ENCODE measurements around the gene PPOX.

Gene PPOX

DNA sequence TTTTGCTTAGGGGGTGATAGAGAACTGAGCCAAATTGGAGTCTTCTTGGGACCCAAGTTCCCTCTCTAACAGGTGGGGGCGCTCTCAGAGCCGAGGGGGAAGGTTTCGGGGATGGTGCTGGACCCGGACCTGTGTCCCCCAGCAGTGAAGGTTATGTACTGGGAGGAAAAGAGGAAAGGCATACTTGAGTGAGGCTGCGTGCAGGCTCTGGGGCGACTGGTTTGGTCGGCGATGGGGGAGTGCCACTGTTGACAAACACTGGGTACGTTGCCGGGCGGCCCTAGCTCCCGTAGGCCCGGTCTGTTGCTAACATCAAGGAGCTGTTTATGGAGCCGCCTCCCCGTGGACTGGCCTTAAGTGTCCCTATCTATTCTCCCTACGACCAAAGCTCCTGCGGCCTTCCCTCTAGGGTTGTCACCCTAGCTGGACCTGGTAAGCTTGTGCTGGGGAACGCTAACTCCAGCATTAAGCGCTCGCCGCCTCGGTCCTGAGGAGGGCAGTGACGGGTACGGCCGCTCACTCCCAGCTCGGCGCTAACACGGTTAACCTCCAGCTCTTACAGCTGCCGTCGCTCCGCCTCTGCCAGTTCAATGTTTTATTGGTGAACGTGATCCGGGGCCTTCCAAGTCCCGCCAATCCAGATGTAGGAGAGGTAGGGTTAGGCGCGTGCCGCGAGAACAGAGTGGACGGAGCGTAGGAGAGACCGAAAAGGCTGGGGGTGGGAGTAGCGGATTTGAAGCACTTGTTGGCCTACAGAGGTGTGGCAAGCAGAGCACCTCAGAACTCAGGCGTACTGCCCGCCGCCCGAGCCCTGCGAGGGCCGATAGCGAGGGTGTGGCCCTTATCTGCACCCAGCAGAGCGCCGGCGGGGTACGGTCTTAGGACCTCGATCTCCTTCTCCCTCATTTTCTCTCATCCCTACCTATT lies at the start of gene PPOX:
PPOX (plus strand) TSS at position 685 of the 927 bp plus-strand sequence. CDS start 422 bp downstream, outside the sequence.
- DNase-seq (ENCODE audit: low spot score) = peak; percentile 99

DNA sequence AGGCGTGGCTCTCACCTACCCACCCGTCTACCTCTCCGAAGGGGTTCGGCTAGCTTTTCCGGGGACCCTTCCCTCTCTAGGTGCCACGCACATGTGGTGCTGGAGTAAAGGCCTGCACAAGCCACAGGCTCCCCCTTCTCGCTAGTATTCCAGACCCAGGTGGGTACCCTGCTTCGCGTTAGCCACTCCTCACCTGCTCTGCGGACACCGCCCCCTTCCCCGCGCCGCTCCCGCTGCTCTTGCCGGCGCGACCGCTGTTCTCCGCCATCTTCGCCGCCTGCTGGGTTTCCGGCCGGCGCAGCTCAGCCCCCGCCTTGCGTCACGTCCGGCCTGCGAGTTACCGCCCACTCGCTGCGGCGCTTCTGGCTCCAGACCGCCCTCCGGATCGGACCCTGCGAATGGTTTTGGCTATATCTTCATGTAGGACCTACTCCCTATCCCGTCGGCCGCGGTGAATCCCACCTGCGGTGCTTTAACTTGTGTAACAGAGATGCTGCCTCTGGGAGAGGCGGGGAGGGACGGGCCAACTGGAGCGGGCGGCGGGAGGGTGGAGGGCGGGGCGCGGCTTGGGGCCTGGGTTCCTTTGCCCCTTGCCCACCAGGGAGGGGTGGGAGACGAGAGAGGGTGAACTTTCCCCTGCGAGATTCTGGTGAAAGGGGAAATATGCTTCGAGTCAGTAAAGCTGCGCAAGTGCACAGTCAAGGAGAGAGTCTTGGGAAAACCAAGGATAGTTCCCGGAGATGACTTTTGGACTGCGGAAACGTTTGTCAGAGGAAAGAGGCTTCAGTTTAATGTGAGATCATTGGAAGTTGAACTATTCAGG lies 48.3 kb upstream of the PPOX start, which contains the start of the genes NIT1 and PFDN2:
NIT1 (plus strand) TSS at position 347 of the 823 bp plus-strand sequence; CDS start at position 419, 72 bp downstream.
PFDN2 (minus strand) TSS at position 279 of the 823 bp plus-strand sequence; CDS start at position 268, 11 bp downstream.
- peak; percentile 93 for DNase-seq (ENCODE audit: low spot score)

DNA sequence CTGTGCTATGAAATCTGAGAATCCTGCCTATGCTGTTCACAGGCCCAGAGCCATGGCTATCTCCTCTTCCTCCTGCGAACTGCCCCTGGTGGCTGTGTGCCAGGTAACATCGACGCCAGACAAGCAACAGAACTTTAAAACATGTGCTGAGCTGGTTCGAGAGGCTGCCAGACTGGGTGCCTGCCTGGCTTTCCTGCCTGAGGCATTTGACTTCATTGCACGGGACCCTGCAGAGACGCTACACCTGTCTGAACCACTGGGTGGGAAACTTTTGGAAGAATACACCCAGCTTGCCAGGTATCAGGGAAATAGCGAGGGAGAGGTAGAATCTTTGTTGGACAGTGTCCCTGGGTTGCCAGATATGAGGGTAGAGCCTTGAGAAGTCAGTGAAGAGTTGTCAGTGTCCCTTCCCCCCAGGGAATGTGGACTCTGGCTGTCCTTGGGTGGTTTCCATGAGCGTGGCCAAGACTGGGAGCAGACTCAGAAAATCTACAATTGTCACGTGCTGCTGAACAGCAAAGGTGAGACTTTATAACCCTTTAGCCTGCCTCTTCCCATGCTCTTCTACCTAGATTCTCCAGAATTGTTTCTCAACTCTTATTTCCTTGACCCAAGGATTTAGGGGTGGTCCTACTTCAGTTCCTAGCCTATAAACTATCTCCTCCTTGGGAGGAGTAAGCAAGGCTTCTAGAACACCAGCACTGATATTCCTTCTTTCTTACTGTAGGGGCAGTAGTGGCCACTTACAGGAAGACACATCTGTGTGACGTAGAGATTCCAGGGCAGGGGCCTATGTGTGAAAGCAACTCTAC lies 46.9 kb upstream of the PPOX start:
- DNase-seq (ENCODE audit: low spot score) = no peak

DNA sequence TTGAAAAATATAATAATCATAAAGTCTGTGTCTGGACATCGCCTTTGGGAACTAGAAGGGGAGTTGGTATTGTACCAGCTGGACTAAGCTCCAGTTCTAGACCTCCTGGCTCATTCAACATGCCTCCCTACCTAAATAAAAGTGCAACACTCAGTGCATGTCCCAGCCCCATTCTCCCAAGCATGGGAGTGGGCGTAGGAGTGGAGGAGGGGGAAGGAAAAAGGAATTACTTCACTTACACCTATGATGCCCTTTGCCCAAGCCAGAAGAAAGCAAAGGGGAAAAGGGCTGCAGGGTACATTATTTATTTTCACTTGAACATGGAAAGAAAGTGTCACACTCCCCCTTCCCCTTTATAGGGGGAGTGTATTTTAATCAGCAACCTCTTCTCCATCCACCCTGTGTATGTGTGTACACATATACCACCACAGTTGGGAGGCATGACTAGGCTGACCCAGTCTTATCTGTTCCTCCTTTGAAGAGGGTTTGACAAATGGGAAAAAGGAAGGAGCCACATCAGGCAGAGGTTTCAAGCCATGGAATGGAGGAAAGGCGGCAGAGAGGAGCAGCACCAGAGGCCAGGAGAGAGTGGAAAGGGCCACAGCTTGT lies 45.1 kb upstream of the PPOX start:
- DNase-seq (ENCODE audit: low spot score) = no peak

DNA sequence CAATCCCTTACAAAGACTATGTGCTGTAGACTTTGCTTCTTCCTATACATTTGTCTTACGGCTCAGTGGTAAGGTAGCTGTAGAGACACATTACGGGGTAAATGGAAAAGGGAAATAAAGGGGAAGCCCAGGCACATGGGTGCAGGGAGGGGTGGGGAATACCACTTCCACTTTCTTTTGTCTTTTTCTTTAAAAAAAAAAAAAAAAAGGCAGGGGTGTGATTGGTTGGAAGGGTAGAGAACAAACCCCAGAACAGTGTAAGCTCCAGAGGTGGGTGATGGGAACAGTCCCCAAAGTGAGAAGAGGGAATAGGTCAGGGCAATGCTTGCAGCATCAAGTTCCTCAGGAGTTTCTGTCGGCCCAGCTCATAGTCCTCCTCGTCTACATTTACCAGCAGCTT lies 44.4 kb upstream of the PPOX start:
- peak; percentile 41 for DNase-seq (ENCODE audit: low spot score)

DNA sequence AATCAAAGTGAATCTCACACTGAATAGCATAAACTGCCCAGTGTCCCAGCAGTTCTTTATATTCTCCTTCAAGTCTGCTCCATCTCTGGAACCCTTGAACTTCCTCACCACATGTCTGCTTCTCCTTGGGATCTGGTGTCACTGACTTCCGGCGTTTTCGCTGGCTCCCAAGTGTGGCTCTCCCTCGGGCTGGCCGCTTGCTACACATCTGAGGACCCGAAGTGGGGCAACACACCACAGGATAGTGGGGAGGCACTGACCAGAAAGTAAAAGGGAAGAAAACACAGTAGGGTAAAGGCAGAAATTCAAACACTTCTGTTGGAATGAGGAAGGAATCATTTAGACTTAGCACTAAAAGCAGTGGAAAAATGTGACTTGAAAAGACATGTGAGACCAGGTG lies 43.3 kb upstream of the PPOX start:
- DNase-seq (ENCODE audit: low spot score) = no peak

DNA sequence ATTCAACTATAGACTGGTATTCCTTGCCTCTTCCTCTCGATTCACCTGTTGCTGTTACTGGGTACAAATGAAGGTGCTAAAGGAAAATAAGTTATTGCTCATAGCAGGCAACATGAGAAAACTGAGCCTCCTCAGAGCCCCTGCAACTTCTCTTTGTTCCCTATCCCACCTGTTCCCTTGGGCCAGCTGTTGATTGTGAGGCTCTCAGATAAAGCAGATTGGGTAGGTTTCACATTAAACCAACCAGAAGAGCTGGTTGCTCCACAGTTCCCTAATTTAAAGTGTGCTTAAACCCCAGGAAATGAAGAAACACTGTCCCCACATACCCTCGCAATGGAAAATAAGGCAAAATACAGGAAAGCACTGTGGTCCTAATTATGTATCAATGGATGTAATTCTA lies 38.6 kb upstream of the PPOX start:
- no peak for DNase-seq (ENCODE audit: low spot score)

DNA sequence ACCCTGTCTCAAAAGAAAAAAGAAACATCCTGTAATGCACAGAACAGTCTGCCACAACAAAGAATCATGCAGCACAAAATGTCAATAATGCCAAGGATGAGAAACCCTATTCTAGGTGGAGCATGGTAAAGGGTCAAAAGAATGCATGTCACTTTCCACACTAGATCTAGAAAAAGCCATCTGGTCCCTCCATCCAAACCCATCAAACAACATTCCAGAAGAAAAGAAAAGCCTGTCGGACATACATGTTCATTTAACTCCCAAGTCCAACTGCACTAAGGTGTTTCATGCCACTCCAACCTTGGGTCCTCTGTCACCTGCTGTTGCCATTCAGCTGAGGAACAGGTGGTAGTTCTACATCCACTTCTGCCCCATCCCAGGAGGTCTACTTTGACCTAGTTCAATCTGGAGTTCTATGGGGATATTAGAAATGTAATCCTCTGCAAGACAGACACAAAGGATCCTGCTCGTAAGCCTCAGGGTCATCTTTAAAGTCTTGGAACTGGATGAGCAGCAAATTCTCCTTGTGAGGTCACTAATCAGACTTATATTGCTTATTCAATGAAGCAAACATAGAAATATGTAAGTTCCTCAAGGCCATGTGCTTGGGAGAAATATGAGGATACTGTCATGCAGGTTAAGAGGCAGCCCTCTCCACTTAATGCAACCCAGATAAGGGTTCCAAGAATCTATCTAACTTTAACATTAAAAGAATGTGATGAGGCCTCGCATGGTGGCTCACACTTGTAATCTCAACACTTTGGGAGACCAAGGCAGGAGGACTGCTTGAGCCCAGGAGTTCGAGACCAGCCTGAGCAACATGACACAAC lies 37.4 kb upstream of the PPOX start:
- DNase-seq (ENCODE audit: low spot score) = no peak

DNA sequence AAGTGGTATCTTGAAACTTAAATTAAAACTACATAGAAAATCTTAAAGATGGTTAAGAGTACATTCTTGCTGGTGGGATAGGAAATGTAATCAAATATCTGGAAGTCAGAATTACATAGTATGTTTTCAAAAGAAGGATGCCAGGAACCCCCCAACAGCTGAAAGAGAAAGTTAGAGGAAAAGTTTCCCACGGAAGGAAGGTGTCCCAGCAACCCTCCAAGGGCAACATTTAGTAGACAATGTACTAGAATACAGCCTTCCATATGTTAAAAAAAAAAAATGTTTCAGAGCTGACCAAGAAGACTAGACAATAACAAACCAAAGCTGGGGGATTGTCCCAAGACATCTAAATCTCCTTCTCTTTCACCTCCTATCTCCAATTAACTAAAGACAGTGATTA lies 36.0 kb upstream of the PPOX start:
- no peak for DNase-seq (ENCODE audit: low spot score)

DNA sequence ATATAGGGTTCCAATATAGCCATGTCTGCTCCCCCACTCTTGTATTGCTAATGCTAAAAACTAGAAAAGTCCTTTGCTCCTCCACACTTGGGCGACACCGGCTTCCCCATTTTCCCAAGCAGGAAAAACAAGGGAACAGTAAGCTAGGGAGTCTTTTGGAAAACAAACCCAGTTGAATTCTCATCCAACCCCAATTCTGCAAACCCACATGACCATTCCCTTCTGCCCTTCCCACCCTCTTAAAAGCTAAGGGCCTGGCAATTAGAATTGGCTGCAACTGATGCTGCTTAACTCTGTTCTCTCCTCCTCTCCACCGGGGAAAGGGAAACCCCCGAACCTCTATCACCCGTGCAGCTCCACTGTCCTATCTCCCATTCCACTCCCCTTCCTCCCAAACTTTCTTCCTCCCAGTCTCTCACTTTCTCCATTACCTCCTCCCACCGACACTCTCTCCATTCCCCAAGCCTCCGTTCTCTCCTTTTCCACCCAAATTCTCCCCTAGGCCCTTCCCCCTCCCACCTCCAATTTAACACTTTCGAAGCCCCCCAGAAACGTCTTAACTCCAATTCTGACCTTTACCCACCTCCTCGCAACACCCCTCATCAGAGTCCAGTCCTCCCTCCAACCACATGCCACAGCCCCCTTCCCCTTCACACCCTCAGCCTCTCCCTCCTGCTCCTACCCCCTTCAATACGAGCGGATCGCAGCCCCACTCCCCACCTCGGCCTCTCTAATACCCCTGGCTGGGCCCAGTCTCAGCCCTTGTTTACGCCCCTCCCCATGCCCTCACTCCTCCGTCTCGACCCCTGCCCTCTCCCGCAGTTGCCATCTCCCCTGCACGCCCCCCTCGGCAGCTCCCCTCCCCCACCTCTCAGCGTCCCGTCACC lies 34.5 kb upstream of the PPOX start:
- peak; percentile 38 for DNase-seq (ENCODE audit: low spot score)

DNA sequence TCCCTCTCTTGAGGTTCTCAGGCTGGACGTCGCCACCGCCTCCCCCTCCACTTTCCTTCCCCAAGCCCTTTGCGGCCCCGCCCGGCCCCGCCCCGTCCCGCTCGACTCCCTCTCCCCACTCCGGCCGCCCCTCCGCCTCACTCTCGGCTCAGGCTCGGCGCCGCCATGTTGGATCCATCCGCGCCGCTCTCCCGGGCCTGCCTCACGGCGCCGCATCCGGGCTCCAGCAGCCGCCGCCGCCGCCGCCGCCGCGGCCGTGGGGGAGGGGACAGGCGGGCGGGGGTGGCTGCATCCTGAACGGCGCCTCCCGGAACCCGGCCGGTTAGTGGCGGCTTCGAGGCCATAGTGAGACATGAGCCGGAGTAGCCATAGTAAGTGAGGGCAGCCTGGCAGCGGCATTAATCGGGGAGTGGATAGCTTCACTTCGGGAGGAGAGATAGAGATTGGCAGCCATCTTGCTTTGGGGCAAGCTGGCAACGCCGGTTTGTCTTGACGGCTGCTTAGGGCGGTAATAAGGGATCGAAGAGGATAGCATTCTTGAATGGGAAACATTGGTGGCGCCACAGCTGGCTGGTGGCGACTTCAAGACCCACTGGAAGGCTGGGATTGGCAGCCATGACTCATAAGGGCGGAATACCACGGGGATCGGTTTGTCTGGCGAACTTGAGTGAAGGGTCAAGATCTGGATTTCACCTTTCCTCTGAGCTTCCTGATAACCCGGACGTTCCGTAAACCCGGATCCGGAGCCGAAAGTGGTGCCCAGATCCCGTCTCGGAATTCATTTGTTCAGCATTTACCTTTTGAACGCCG lies 33.6 kb upstream of the PPOX start, which contains the start of gene DEDD:
DEDD (minus strand) TSS at position 258 of the 810 bp plus-strand sequence. CDS start 8,205 bp downstream, outside the sequence.
- DNase-seq (ENCODE audit: low spot score) = peak; percentile 98

DNA sequence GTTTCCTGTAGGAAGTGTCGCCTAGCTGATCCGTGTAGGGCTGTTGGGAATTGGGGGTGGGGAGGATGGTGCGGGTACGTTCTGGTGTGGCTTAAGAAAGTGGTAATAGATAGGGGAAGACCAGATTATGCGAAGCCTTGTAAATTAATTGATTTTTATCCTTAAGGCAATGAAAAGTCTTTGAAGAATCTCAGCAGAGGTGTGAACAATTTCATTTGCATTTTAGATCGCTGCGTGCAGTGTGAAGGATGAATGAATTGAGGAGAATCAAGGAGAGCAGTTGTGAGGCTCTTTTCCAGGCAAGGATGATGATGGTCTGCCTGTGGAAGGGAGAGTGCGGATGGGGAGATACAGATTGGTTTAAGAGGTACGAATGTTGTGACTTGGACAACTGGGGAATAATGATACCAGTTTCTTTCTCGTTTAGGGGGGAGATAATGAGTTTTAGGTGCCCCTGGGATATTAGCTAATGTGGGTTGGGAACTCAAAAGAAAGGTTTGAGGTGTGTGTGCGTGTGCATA lies 32.9 kb upstream of the PPOX start:
- peak; percentile 18 for DNase-seq (ENCODE audit: low spot score)

DNA sequence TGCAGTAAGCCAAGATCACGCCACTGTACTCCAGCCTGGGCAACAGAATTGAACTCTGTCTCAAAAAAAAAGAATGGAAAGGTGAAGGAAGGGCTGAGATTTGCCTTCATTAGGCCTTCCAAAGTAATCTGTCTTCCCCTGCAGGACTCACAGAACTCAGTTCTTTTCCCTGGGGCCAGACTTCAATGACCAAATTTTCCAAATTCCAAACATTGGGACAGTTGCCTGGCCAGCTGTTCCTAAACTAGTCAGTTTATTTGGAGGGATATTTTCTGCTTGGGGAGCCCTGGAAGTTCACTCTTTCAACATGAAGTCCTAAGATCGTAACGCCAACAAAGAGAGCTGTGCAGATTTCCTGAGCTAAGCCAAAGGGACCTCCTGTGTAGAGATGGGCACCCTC lies 28.3 kb upstream of the PPOX start:
- no peak for DNase-seq (ENCODE audit: low spot score)

DNA sequence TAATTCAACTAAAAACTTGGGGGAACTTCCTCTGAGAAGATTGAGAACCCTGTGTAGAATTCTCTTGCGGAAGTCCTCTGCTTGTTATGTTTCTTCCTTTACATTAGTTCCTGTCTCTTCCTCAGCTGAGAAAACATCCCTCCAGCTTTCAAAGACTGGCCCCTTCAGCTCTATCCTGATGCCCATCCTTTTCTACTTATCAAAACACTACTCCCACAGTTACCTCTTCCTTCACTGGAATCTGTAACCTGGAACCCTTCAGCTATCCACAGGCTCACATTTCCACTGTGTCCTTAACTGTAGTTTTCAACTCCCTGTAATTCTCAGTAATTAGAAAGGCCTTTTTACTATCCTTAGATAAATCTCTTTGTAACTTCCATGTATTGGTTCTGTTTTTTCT lies 27.8 kb upstream of the PPOX start:
- no peak for DNase-seq (ENCODE audit: low spot score)

DNA sequence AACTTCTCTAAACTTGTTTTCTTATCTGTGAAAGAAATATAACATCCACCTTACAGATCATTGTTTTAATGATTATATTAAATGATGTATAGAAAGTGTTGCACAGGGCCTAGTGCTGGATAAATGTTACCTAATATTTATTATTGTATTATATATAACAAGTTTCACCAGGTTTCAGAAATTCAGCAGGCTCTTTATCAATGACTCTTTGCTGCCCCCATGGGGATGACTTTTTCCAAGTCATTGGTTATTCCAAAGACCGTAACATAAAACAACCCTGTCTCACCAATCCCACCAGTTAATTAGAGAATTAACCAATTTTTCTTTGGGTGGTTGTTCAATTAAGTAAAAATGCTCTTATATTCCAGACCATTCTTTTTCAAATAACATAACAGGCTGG lies 26.5 kb upstream of the PPOX start:
- DNase-seq (ENCODE audit: low spot score) = no peak

DNA sequence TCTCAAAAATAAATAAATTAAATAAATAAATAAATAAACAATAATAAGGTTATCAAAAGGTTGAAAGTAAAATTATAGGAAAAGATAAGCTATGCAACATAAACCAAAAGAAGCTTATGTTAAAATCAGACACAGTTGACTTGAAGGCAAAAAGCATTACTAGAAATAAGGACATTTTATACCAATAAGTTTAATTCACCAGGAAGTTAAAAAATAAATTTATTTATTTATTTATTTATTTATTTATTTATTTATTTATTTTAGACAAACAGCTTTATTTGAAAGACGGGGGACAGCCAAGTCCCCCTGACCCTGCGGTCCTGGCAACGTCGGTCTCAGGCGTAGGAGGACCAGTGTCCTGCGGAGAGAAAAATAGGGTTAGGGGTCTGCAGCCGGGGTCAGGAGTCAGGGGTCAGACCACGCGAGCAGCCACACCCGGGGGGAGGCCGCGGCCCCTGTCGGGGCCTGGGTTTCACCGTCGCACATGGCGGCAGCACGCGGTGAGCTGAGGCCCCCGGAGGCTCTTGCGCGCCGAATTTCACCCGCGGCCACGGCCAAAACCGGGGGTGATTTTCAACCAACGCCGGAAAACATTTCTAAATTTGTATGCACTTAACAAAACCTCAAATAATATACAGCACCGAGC lies 25.3 kb upstream of the PPOX start:
- DNase-seq (ENCODE audit: low spot score) = no peak

DNA sequence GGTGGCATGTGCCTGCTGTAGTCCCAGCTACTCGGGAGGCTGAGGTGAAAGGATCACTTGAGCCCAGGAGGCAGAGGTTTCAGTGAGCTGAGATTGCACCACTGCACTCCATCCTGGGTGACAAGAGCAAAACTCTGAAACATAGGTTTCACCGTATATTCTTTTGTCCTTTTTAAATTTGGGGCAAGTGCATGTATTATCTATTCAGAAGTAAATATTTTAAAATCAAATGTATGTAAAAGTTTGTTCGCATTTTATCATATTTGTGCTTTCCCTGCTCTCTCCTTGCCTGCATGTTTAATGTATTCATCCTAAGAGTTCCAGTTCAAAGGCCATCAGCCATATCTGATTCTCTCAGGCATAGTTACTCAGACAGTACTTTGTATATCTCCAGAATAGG lies 20.4 kb upstream of the PPOX start:
- DNase-seq (ENCODE audit: low spot score) = no peak

DNA sequence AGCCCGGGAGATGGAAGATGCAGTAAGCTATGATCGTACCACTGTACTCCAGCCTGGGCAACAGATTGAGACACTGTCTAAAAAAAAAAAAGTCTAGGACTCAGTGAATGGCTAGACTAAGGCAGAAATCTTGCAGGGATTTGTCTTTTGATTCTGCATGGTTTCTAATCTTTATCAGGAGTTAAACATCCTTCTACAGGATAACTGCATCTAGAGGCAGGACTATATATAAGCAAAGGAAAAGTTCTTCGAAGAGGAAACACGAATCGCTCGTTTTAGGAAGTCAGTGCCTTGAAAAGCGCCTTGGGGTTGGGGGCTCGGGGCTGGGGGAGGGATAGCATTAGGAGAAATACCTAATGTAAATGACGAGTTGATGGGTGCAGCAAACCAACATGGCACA lies 13.1 kb upstream of the PPOX start:
- DNase-seq (ENCODE audit: low spot score) = no peak

All from Ammon's horn (tissue), 1 donor.